Astrocyte of the cerebellum (primary cell): ENCODE measurements around the gene TMEM62.

Experiments
- DNase-seq: peaks from one replicate; pipeline ENCODE4 v3.0.0-alpha.2; 2011; ENCODE audit warnings: low read depth
- H3K4me3 ChIP-seq: 2 replicates; pipeline ENCODE4 v1.5.1; 2011; ENCODE audit warnings: mild to moderate bottlenecking, low read depth, low read length, moderate library complexity
- CTCF ChIP-seq: IDR thresholded peaks from 2 replicates; pipeline ENCODE4 v1.5.1; 2012; ENCODE audit warnings: low read length, low read depth, moderate library complexity, mild to moderate bottlenecking; ENCODE audit errors: missing control alignments
- in situ Hi-C: cut with HindIII; loops from 2 replicates; pipeline ENCODE4 v1.10.0; 2017; ENCODE audit warnings: low sequenced_read_pairs

The TMEM62 gene

DNA sequence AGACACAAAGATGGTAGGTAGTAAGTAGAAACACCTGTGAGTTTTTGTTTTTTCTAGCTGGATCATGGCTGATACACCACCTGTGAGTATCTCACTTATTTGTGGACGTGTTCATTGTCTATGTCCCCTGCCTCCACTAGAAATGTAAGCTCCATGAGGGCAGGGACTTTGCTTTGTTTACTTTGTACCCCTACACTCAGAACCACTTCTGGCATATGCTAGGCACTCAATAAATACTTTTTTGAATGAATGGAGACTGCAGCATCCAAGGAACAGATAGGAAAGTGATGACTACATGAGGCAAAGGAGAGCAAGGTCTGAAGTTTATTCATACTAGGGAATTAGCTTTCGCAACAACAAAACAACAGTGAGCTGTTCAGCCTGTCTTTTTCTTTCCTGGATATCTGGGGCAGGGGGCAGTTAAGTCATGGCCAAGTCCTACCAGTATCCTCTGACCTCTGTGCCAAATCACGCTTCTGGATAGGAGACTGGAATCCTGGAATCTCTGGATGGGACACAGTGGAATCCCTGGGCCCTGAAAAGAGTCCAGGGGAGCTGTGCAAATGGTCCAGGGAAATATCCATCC lies 99.0 kb downstream of the TMEM62 start:
- no peak for TF ChIP-seq CTCF
- no peak overlapping the region for H3K4me3 ChIP-seq
- in situ Hi-C loops: no loop called here
- DNase-seq: no peak
